SK-N-SH treated with all-trans-retinoic acid at 6 μM for 48 hours (cell line): ENCODE results near the gene GGTLC2.

Source experiments
- ATAC-seq: fragments of 200-7000 bp; cut with Tn5 transposase; 3 replicates; pipeline ENCODE4 v1.9.1; 2020; ENCODE audit warnings: mild to moderate bottlenecking, moderate library complexity
- ARNTL ChIP-seq: fragments of 450-650 bp; formaldehyde crosslinking; IDR thresholded peaks from 2 replicates; pipeline ENCODE4 v1.5.0; 2020; ENCODE audit warnings: low read depth, mild to moderate bottlenecking, moderate library complexity, borderline replicate concordance
- BACH2 ChIP-seq: fragments of 250-450 bp; sonication (Bioruptor Pico); IDR thresholded peaks from 2 replicates; pipeline ENCODE4 v1.9.0; 2021; ENCODE audit warnings: mild to moderate bottlenecking, borderline replicate concordance
- CREB5 ChIP-seq: fragments of 250-450 bp; sonication (Bioruptor Pico); IDR thresholded peaks from 2 replicates; pipeline ENCODE4 v1.5.1; 2020; ENCODE audit warnings: low read depth, mild to moderate bottlenecking, moderate library complexity
- CSRNP3 ChIP-seq: fragments of 250-450 bp; sonication (Bioruptor Pico); IDR thresholded peaks from 2 replicates; pipeline ENCODE4 v1.5.1; 2021; ENCODE audit warnings: mild to moderate bottlenecking, moderate library complexity
- ESRRG ChIP-seq: fragments of 250-450 bp; sonication (Bioruptor Pico); IDR thresholded peaks from 2 replicates; pipeline ENCODE4 v1.6.1; 2021; ENCODE audit warnings: mild to moderate bottlenecking
- GLIS3 ChIP-seq: fragments of 250-450 bp; sonication (Bioruptor Pico); IDR thresholded peaks from 2 replicates; pipeline ENCODE4 v1.5.0; 2020; ENCODE audit warnings: mild to moderate bottlenecking, moderate library complexity
- ISL1 ChIP-seq: fragments of 250-450 bp; sonication (Bioruptor Pico); IDR thresholded peaks from 2 replicates; pipeline ENCODE4 v2.1.2; 2022; ENCODE audit warnings: mild to moderate bottlenecking, moderate library complexity
- OSR1 ChIP-seq: fragments of 250-450 bp; sonication (Bioruptor Pico); IDR thresholded peaks from 2 replicates; pipeline ENCODE4 v1.8.0; 2022; ENCODE audit warnings: moderate library complexity, mild to moderate bottlenecking, inconsistent platforms
- PATZ1 ChIP-seq: fragments of 250-450 bp; sonication (Bioruptor Pico); IDR thresholded peaks from 2 replicates; pipeline ENCODE4 v1.8.0; 2020; ENCODE audit warnings: mild to moderate bottlenecking, moderate library complexity, borderline replicate concordance
- POU6F1 ChIP-seq: fragments of 250-450 bp; sonication (Bioruptor Pico); IDR thresholded peaks from 2 replicates; pipeline ENCODE4 v1.8.0; 2021; ENCODE audit warnings: low read depth, mild to moderate bottlenecking, moderate library complexity, borderline replicate concordance
- PPARA ChIP-seq: fragments of 250-450 bp; sonication (Bioruptor Pico); IDR thresholded peaks from 2 replicates; pipeline ENCODE4 v1.5.0; 2020; ENCODE audit warnings: mild to moderate bottlenecking, borderline replicate concordance
- RARB ChIP-seq: fragments of 250-450 bp; sonication (Bioruptor Pico); IDR thresholded peaks from 2 replicates; pipeline ENCODE4 v1.8.0; 2021; ENCODE audit warnings: mild to moderate bottlenecking, moderate library complexity
- SNAI2 ChIP-seq: fragments of 250-450 bp; sonication (Bioruptor Pico); IDR thresholded peaks from 2 replicates; pipeline ENCODE4 v1.5.0; 2020; ENCODE audit warnings: mild to moderate bottlenecking, moderate library complexity
- TCF4 ChIP-seq: fragments of 250-450 bp; sonication (Bioruptor Pico); IDR thresholded peaks from 2 replicates; pipeline ENCODE4 v1.8.0; 2021; ENCODE audit warnings: mild to moderate bottlenecking, moderate library complexity, borderline replicate concordance
- TOX ChIP-seq: fragments of 250-450 bp; sonication (Bioruptor Pico); IDR thresholded peaks from 2 replicates; pipeline ENCODE4 v1.8.0; 2021; ENCODE audit warnings: mild to moderate bottlenecking, moderate library complexity, borderline replicate concordance
- TSHZ2 ChIP-seq: fragments of 250-450 bp; sonication (Bioruptor Pico); IDR thresholded peaks from 2 replicates; pipeline ENCODE4 v1.5.0; 2020; ENCODE audit warnings: mild to moderate bottlenecking, moderate library complexity
- ZC3H10 ChIP-seq: fragments of 250-450 bp; sonication (Bioruptor Pico); IDR thresholded peaks from 2 replicates; pipeline ENCODE4 v1.5.1; 2021; ENCODE audit warnings: mild to moderate bottlenecking, moderate library complexity
- ZFP3 ChIP-seq: fragments of 250-450 bp; sonication (Bioruptor Pico); IDR thresholded peaks from 2 replicates; pipeline ENCODE4 v1.5.0; 2020; ENCODE audit warnings: mild to moderate bottlenecking, moderate library complexity
- ZFP30 ChIP-seq: fragments of 450-650 bp; formaldehyde crosslinking; IDR thresholded peaks from 2 replicates; pipeline ENCODE4 v1.5.0; 2022; ENCODE audit warnings: mild to moderate bottlenecking, moderate library complexity
- ZNF565 ChIP-seq: fragments of 450-650 bp; formaldehyde crosslinking; conservative IDR thresholded peaks from 2 replicates; pipeline ENCODE4 v1.5.0; 2020; ENCODE audit warnings: low read depth, mild to moderate bottlenecking, moderate library complexity
- ZNF70 ChIP-seq: fragments of 450-650 bp; formaldehyde crosslinking; IDR thresholded peaks from 2 replicates; pipeline ENCODE4 v1.5.0; 2020; ENCODE audit warnings: mild to moderate bottlenecking, moderate library complexity
- ZNF8 ChIP-seq: fragments of 450-650 bp; formaldehyde crosslinking; IDR thresholded peaks from 2 replicates; pipeline ENCODE4 v1.5.0; 2020; ENCODE audit warnings: mild to moderate bottlenecking, moderate library complexity

Gene GGTLC2

GRCh38 chr22:22693531-22693884 is 49.1 kb downstream of the GGTLC2 start:
- ATAC-seq: no peak
- no peak for TF ChIP-seq ESRRG (CRISPR knock-in tag)
- TF ChIP-seq ZNF70: no peak
- no peak for TF ChIP-seq GLIS3 (CRISPR knock-in tag)
- TF ChIP-seq ISL1 (CRISPR knock-in tag): no peak
- TF ChIP-seq SNAI2 (CRISPR knock-in tag): no peak
- no peak for TF ChIP-seq RARB (CRISPR knock-in tag)
- TF ChIP-seq PPARA (CRISPR knock-in tag): no peak
- no peak for TF ChIP-seq ZNF8 (CRISPR knock-in tag)
- TF ChIP-seq ZFP3: no peak
- no peak for TF ChIP-seq PATZ1 (CRISPR knock-in tag)
- TF ChIP-seq TOX (CRISPR knock-in tag): no peak
- no peak for TF ChIP-seq OSR1 (CRISPR knock-in tag)

GRCh38 chr22:22694106-22694505 is 49.7 kb downstream of the GGTLC2 start:
- ATAC-seq: no peak
- TF ChIP-seq ZC3H10 (CRISPR knock-in tag): no peak
- no peak for TF ChIP-seq CSRNP3
- no peak for TF ChIP-seq ARNTL (CRISPR knock-in tag)
- TF ChIP-seq PPARA (CRISPR knock-in tag): no peak
- no peak for TF ChIP-seq ISL1 (CRISPR knock-in tag)
- no peak for TF ChIP-seq GLIS3 (CRISPR knock-in tag)
- no peak for TF ChIP-seq ZNF70
- TF ChIP-seq ESRRG (CRISPR knock-in tag): no peak

- no peak for ATAC-seq
- TF ChIP-seq SNAI2 (CRISPR knock-in tag) (no peak), TCF4 (CRISPR knock-in tag) (no peak), POU6F1 (CRISPR knock-in tag) (no peak), ARNTL (CRISPR knock-in tag) (no peak), CREB5 (CRISPR knock-in tag) (no peak), ZFP3 (no peak), TSHZ2 (CRISPR knock-in tag) (no peak), ZNF565 (CRISPR knock-in tag) (no peak), ZC3H10 (CRISPR knock-in tag) (no peak), BACH2 (CRISPR knock-in tag) (no peak), RARB (CRISPR knock-in tag) (no peak), ZNF8 (CRISPR knock-in tag) (no peak), OSR1 (CRISPR knock-in tag) (no peak), PPARA (CRISPR knock-in tag) (no peak), ZNF70 (no peak), GLIS3 (CRISPR knock-in tag) (no peak), ZFP30 (CRISPR knock-in tag) (no peak), CSRNP3 (no peak)
Measured at GRCh38 chr22:22696104-22696503, 51.7 kb downstream of the GGTLC2 start.
